NCI-H774 (cell line): Measurements from ENCODE around the gene RHOT2.

ENCODE experiments used
- DNase-seq: peaks from one replicate; lab custom pipeline; 2025; lab: John Stamatoyannopoulos, UW

RHOT2 gene

DNA sequence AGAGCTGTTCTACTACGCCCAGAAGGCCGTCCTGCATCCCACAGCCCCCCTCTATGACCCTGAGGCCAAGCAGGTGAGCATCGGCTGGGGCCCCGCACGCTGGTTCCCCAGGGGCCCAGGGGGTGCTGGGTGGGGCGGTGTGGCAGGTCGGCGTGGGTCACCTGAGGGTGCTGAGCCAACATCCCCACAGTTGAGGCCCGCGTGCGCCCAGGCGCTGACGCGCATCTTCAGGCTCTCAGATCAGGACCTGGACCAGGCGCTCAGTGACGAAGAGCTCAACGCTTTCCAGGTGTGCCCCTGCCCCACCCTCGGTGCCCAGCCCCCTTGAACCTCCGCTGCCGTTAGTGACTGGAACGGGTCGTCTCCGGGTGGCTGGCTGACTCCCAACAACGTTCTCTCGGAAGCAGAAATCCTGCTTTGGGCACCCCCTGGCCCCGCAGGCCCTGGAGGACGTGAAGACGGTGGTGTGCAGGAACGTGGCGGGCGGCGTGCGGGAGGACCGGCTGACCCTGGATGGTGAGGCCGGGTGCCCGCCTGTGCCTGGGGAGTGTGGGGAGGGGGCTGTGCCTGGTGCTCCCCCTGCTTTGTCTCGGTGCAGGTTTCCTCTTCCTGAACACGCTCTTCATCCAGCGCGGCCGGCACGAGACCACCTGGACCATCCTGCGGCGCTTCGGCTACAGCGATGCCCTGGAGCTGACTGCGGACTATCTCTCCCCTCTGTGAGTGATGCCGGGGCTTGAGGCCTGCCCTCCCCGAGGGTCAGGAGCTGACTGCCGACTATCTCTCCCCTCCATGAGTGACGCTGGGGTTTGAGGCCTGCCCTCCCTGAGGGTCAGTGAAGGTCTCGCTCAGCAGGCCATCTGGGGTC is 2.8 kb downstream of the RHOT2 start:
- no peak for DNase-seq

DNA sequence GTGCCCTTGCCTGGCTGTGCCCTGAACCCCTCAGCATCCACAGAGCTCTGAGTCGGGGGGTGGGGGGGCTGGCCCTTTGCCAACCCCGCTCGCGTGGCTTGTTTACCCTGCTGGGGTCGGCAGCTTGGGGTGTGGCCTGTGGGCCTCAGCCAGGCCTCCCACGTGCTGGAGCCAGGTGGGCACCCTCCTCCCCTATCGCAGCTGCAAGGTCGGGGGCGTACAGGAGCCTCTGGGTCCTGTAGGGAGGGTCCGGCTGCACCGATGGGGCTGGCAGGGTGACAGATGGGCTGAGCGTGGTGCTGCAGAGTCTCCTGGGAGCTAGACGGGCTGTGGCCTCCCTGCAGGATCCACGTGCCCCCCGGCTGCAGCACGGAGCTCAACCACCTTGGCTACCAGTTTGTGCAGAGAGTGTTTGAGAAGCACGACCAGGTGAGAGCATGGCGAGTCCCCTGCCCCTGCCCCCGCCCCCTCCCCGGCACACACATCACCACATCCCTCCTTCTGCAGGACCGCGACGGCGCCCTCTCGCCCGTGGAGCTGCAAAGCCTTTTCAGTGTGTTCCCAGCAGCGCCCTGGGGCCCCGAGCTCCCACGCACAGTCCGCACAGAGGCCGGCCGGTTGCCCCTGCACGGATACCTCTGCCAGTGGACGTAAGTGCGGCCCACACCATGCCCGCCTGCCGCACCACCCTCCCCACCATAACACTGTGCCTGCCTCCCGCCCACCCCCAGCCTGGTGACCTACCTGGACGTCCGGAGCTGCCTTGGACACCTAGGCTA is 3.6 kb downstream of the RHOT2 start:
- no peak for DNase-seq

DNA sequence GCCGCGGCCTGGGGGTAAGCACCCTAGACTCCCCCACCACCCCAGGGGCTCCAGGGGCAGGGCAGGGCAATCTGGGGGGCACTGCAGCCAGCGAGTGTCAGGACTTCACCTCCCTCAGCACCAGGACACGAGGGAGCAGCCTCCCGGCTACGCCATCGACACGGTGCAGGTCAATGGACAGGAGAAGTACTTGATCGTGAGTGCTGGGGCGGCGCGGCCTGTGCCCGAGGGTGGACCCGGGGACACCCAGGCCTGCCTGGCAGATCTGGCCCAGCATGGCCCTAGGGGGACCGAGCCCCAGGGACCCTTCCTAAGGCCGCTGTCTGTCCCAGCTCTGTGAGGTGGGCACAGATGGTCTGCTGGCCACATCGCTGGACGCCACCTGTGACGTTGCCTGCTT is 4.4 kb downstream of the RHOT2 start:
- DNase-seq: no peak

DNA sequence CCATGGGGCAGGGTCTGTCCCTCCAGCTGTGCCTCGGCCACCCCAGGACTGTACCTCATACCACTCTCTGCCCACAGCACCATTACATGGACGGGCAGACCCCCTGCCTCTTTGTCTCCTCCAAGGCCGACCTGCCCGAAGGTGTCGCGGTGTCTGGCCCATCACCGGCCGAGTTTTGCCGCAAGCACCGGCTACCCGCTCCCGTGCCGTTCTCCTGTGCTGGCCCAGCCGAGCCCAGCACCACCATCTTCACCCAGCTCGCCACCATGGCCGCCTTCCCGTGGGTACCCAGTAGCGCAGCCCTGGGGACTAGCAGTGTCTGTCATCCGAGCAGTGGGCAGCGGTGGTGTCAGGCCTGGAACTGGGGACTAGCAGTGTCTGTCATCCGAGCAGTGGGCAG is 4.9 kb downstream of the RHOT2 start:
- no peak for DNase-seq

DNA sequence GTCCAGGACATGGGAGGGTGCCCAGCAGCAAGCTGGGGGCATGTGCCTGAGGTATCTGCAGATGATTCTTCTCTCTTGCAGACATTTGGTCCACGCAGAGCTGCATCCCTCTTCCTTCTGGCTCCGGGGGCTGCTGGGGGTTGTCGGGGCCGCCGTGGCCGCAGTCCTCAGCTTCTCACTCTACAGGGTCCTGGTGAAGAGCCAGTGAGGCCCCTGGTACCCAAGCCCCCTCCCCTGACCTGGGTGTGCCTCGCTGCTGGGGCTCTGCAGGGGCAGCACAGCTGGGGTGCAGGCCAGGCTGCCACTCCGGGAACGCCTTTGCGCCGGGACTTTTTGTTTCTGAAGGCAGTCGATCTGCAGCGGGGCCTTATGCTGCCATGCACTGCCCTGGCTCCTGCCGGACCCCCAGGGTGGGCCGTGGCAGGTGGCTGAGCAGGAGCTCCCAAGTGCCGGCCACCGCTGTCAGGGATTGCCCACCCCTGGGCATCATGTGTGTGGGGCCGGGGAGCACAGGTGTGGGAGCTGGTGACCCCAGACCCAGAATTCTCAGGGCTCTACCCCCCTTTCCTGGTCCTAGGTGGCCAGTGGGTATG is 5.6 kb downstream of the RHOT2 start:
- DNase-seq: no peak

DNA sequence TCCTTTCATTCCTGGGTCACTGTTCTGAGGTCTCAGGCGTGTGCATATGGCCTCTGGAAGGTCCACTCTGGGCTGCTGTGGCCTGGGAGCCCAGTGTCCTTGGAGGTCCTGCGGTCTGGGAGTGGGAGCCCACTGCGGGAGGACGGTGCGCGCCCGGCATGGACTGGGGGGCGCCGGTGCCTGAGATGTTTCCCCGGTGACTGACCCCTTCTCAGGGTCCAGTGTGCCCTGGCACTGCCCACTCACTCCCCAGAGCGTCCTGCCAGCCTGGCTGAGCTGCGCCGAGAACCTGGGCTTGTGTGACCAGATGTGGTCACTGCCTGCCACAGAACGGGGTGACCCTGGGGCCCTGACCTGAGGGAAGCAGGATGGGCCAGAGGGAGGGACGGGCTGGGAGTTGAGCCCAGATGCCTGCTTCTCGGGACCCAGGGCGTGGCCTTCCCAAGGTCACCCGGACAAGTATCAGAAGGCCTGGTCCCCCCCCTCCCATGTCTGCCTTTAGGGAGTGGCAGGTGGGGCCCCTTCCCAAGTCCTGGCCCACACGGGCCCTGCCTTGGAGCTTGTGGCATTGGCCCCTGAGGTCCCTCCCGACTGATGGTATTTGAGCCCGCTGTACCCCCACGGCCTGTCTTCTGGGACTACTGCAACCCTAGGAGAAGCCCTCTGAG is 6.4 kb downstream of the RHOT2 start:
- no peak for DNase-seq

DNA sequence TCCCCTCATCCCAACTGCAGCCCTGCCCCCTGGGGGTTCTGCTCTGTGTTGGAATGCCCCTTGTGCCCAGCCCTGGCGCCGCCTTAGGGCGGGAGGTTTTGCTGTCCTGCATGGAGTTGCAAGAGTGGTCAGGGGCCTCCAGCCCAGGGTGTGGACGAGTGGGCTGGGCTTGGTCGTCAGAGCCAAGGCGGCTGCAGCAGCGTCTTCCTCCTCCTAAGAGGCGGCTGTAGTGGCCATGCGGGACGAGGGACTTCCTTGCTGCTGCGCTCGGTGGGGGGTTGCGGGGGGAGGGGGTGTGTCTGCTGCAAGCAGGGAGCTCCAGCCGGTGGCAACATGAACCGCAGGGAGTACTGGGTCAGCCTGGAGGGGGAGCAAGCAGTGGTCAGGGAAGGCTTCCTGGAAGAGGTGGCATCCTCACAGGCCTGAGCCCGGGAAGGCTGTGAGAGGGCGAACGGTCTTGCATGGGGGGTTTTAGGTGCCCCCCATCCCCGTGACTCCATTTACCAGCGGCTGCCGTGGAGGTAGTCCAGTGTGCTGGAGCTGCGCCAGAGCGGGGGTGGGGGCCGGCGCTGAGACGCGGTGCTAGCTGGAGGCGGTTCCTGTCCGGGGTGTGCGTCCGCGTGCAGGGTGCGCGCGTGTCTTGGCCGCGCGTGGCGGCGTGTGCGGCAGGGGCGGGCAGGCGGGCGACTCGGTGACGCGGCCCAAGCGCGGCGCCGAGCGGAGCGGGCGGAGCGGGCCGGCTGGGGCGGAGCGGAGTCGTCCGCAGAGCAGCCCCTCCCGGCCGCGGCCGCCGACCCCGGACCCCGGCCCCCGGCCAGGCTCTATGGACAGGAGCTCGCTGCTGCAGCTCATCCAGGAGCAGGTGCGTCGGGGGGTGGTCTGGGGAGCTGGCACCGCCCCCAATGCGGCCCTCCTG is 7.3 kb downstream of the RHOT2 start, which contains the start of gene RHBDL1:
RHBDL1 (plus strand) TSS at position 704 of the 916 bp plus-strand sequence; CDS start at position 824, 120 bp downstream.
- no peak for DNase-seq

DNA sequence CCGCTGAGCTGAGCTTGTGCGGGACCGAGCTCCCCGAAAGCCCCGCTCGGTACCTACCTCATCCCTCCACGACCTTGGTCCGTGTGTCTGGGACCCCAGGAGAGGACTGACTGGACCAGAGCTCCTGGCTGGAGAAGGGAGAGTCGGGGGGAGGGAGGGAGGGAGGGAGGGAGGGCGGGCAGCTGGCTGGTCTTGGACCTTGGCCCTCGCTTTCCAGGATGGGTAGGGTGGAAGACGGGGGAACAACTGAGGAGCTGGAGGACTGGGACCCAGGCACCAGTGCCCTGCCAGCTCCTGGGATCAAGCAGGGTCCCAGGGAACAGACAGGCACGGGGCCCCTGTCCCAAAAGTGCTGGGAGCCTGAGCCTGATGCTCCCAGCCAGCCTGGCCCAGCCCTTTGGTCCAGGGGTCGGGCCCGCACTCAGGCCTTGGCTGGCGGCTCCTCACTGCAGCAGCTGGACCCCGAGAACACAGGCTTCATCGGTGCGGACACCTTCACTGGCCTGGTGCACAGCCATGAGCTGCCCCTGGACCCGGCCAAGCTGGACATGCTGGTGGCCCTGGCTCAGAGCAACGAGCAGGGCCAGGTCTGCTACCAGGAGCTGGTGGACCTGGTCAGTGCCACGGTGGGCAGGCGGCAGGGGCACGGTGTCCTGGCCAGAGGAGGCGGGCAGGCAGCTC is 8.1 kb downstream of the RHOT2 start:
- no peak for DNase-seq

DNA sequence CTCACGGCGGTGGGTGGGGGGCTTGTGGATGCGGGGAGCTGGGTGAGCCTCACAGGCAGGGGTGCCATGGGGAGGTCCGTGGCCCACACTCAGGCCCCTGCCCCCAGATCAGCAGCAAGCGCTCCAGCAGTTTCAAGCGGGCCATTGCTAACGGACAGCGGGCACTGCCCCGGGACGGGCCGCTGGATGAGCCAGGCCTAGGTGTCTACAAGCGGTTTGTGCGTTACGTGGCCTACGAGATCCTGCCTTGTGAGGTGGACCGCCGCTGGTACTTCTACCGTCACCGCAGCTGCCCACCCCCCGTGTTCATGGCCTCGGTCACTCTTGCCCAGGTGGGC is 8.6 kb downstream of the RHOT2 start:
- no peak for DNase-seq

DNA sequence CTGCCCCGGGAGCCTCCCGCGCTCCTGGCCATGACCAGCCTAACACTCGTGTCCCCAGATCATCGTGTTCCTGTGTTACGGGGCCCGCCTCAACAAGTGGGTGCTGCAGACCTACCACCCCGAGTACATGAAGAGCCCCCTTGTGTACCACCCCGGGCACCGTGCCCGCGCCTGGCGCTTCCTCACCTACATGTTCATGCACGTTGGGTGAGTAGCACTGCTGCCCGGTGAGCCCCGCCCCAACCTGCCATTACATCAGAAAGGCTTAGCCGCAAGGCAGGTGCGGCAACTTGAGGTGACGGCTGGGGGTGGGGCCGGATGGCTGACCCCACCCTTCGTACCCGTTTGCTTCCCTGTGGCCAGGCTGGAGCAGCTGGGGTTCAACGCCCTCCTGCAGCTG is 9.0 kb downstream of the RHOT2 start:
- peak; percentile 37 for DNase-seq

DNA sequence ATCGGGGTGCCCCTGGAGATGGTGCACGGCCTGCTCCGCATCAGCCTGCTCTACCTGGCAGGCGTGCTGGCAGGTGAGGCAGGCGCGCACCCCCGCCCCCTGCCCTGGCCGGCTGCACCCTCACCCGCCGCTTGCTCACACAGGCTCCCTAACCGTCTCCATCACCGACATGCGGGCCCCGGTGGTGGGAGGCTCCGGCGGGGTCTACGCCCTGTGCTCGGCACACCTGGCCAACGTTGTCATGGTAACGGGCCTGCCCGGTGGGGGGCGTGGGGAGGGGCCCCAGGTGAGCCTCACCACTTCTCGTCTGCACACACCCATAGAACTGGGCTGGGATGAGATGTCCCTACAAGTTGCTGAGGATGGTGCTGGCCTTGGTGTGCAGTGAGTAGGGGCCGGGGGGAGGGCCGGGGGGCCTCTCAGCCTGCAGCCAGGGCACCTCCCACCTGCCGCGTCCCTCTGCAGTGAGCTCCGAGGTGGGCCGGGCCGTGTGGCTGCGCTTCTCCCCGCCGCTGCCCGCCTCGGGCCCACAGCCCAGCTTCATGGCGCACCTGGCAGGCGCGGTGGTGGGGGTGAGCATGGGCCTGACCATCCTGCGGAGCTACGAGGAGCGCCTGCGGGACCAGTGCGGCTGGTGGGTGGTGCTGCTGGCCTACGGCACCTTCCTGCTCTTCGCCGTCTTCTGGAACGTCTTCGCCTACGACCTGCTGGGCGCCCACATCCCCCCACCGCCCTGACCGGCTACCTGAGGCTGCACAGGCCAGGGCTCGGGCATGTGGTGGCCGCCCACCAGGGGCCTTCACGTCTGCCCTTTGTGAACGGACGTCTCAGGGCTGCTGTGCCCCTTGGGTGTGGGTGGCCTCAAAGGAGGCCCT is 9.6 kb downstream of the RHOT2 start:
- DNase-seq: no peak

DNA sequence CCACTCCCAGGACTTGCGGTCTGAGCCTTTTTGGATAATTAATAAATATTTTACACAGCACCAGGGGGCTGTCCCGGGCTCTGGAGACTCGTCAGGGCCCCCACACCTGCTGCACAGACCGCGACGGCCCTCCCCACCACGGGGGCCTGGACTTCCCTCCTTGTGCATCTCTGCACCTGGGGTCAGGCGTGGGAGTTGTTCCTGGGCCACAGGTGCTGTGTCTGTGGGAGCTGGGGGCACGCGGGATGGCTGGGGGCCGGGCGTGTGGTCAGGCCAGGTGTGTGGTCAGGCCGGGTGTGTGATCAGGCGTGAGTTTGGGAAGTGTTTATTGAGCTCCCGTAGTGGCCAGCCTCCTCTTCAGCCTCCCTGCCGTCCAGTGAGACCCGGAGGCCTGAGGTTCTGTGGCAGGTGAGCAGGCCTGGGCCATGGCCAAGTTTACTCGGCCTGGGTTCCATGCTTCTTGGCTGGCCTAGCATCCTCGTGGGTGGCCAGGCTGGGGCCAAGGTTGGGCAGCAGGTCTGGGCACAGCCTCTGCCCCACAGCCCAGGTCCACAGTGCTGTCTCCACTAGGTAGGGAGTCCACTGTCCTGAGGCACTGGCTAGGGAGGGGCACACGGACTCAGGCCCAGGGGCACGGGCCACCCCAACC is 10.4 kb downstream of the RHOT2 start:
- DNase-seq: no peak

DNA sequence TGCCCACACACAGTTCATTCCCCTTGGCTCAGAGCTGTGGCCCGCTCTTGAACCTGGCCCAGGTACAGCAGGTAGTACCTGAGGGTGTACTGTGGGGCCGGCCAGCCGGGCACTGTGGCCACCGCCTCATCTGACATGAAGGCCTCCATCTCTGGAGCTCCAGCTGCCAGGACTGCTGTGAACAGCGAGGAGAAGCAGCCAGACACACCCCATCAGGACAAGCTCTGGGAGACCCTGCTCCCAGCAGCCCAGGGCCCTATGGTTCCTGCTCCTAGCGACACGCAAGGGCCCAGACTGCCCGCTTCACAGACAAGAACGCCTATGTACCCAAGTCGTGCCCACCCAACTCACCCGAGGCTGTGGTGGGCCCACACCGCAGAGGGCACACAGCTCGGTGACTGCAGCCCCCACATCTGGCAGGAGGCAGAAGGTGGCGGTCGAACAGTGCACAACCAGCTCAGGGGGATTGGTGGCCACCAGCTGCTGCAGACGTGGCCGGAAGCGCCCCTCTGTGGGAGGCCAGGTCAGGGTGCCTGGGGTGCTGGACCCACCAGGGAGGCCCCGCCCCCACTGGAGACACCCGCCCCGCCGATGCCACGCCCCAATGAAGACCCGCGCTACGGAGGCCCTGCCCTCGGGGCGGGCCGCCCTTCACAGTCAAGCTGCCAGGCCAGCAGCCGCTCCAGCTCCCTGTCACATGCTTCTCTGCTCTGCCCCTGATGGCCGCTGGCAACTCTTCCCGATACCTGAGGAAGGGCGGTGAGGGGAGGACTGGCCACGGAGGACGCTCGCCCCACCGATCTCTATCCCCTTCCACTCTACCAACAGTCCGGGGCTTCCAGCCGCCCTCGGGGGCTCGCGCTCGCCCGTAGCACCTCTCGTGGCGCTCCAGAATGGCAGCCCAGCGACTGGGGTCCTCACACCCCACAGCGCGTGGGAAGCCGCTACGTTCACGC is 11.2 kb downstream of the RHOT2 start:
- DNase-seq: peak; percentile 58

DNA sequence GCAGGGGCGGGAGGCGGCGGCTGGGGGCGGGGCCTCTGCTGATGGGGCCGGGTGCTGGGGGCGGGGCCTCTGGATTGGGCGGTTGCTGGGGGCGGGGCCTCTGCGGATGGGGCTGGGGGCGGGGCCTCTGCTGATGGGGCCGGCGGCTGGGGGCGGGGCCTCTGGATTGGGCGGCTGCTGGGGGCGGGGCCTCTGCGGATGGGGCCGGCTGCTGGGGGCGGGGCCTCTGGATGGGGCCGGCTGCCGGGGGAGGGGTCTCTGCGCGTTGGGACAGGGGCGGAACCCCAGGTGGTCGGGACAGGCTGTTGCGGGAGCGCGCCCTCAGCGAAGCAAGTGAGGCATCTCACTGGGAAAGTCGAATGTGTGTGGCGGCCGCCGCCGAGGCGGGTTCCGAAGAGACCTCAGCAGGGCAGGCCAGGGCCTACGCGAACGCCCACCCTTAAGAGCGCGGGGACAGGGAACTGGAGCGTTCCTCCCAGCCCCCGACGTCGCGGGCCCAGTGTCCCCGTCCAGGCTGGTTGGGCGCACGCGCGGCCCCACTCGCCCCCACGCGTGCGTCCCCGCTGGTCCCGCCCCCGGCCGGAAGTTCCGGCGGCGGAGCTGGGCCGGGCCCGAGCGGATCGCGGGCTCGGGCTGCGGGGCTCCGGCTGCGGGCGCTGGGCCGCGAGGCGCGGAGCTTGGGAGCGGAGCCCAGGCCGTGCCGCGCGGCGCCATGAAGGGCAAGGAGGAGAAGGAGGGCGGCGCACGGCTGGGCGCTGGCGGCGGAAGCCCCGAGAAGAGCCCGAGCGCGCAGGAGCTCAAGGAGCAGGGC is 12.1 kb downstream of the RHOT2 start, which contains the start of gene STUB1:
STUB1 (plus strand) TSS at position 597 of the 811 bp plus-strand sequence; CDS start at position 713, 116 bp downstream.
- peak; percentile 69 for DNase-seq

DNA sequence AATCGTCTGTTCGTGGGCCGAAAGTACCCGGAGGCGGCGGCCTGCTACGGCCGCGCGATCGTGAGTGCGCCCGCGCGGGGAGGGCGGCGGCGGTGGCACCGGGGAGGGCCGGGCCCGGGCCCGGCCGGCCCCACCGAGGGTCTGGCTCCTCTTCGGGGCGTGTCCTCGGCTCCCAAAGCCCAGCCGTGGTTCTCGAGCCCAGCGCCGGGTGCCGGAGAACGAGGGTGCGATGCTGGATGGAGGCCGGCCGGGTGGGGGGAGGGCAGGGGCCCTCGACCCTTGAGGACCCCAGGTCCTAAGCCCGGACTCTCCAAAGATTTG is 12.7 kb downstream of the RHOT2 start:
- no peak for DNase-seq

DNA sequence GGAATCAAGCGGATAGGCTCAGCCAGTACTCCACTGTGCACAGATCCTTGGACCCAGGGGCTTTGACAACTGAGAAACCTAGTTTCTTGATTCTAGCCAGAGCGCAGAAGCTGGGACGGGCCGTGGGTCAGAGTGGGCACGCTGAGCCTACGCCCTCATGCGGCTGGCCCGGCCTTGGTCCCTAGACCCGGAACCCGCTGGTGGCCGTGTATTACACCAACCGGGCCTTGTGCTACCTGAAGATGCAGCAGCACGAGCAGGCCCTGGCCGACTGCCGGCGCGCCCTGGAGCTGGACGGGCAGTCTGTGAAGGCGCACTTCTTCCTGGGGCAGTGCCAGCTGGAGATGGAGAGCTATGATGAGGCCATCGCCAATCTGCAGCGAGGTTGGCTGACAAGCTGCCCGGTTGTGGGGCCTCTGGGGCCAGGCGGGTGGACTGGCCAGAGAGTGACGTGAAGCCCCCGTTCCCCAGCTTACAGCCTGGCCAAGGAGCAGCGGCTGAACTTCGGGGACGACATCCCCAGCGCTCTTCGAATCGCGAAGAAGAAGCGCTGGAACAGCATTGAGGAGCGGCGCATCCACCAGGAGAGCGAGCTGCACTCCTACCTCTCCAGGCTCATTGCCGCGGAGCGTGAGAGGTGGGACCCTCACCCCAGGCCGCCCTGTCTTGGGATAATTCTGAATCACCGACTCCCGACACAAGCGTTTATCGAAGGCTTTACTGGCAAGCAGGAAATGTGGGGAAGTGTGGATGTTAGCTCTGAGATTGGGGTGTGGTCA is 13.2 kb downstream of the RHOT2 start:
- DNase-seq: no peak
